ENCODE measurements around the gene RSBN1L. TPM values are rescaled to one million over a fixed set of nuclear protein-coding genes. Genes with fewer than 3 reads are reported as not detected.

RSBN1L gene
- polyA plus RNA-seq, 10 donors = 14.4 to 22.8 (median 18.3) TPM

- DNase-seq = no peak
These were observed 106.5 kb downstream of the RSBN1L start for GRCh38 chr7:77802557-77803405.

DNA sequence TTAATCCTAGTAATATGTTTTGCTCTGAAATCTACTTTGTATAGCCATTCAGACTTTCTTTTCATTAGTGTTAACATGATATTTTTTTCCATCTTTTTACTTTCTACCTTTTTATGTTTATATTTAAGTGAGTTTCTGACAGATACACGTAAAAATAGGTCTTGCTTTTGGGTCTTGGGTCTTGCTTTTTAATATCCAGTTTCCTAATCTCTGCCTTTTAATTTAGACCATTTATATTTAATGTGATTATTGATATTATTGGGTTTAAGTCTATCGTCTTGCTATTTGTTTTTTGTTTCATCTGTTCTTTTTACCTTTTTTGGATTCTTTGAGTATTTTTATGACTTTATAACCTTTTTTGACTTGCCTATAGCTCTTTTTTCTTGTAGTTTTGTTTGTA, 110.2 kb downstream of the RSBN1L start:
- no peak for DNase-seq

DNA sequence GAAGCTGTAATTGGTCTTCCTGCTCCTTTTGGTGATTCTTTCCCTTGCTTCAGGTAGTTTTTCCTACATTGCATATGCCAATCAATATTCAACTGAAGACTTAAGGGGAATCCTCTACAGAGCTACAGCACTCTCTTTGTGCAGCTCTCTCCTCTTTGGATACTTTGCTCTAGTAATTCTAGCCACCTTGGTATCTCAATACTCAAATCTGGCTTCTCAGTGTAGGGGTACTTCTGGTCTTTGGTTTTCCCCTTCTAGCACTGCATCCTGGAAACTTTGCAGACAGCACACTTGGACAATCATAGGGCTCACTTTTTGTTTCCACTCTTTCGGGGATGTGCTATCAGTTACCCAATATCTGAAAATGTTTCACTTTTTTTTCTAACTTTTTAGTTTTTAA, 112.3 kb downstream of the RSBN1L start:
- DNase-seq = no peak

DNA sequence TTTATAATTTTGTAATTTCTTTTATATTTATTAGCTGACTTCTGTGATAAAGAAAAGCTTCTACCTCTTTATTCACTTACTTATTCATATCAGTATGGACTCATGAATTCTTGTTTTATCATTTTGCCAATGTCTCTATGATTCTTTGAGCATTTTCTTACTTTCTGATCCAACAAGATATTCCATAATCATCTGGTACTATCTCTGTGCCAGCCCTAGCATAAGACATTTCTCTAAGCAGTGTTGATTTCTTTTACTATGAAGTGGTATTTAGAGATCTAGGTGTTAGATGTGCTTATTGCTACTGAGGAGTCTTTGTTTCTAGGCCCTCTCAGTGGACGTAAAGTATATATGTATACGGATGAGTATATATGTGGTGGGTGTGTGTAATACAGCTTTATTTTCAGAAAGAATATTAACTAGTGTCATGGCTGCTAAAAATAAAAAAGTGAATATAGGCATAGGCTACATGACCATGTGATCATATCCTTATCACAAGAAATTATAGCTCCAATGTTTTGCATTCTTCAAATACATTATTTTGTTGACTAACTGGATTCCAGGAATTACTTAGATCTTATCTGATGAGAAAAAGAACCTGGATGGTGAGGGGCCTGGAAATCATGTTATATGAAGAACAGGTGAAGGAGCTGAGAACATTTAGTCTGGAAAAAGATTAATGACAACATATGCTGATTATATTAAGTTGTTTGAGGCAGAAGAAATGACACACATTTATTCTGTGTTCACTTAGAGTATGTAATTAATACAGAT, 115.4 kb downstream of the RSBN1L start:
- peak in 1 of 3 donors; percentile 13 for DNase-seq

- DNase-seq = peak in 1 of 3 donors; percentile 58
These were observed 116.0 kb downstream of the RSBN1L start for GRCh38 chr7:77812290-77812685.

DNA sequence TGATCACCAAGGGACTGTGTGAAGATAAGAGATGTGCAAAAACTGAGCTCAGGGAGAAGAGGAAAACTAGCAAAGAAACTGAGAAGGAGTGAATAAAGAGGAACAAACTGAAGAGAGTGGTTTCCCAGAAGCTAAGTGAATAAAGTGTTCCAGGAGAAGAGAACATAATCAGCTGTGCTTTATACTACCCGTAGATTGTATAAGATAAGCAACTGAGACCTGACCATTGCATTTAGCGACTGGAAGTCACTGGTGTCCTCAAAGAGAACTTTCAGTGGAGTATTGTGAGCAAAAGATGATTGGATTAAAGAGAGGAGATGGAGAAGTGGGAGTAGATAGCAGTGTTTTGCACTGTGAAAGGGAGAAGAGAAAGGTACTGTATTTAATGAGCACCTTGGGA, 116.9 kb downstream of the RSBN1L start:
- no peak for DNase-seq

- DNase-seq = no peak
These were observed 122.8 kb downstream of the RSBN1L start for GRCh38 chr7:77819021-77819420.

DNA sequence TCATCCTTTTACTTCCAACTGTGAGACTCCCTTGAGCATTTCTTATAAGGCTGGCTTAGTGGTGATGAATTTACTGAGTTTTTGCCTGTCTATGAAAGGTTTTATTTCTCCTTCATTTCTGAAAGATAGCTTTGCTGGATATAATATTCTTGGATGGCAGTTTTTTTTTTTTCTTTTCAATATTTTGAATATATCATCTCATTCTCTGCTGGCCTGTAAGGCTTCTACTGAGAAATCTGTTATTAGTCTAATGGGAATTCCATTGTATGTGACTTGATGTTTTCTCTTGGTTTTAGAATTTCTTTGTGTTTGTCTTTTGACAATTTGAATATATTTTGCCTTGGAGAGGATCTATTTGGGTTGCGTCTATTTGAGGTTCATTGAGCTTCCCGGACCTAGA, 124.7 kb downstream of the RSBN1L start:
- no peak for DNase-seq

GRCh38 chr7:77822269-77822668, 126.0 kb downstream of the RSBN1L start:
- DNase-seq = no peak

DNA sequence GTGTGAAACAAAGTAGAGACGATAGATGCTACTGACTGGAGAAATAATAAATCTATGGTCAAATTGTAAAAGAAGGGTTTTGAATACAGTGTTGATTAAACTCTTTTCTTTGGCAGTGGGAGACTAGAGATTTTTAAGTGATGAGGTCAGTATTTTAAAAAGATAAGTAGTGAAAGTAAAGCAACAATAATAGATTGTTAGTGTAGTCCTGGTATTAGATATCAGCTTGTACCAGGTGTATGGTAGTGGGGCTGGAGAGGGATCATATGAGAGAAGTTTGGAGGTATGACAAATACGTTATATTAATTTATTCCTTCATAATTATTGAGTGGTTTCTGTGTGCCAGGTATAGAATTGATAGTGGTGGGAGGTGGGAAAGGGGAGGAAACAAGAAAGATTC, 127.5 kb downstream of the RSBN1L start:
- no peak for DNase-seq

GRCh38 chr7:77824636-77825035, 128.4 kb downstream of the RSBN1L start:
- no peak for DNase-seq

GRCh38 chr7:77825131-77825530, 128.9 kb downstream of the RSBN1L start:
- no peak for DNase-seq

- DNase-seq = no peak
These were observed 130.0 kb downstream of the RSBN1L start for GRCh38 chr7:77826300-77826699.

GRCh38 chr7:77827999-77828398, 131.7 kb downstream of the RSBN1L start:
- no peak for DNase-seq

GRCh38 chr7:77830649-77831355, 134.5 kb downstream of the RSBN1L start:
- DNase-seq = no peak

- no peak for DNase-seq
These were observed 135.2 kb downstream of the RSBN1L start for GRCh38 chr7:77831481-77831880.

DNA sequence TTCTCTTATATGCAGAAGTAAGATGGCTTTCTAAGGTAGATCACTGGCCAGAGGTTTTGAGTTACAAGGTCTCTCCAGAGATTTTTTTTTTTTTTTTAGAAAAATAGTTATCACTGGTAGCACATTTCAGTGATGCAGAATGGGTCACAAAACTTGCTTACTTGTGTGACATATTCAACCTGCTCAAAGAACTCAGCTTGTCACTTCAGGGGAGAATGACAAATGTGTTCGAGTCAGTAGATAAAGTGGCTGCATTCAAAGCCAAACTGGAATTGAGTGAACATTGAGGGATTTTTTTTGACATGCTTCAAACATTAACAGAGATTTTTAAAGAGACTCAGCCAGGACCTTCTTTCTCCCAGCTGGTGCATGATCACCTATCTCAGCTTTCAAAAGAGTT, 135.7 kb downstream of the RSBN1L start:
- DNase-seq = no peak

Other genes with a start within 250 kb of the RSBN1L start
- gene PTPN12, start 159.2 kb upstream of the RSBN1L start, polyA plus RNA-seq (ENCODE audit: insufficient read length in 10 of 10) = 10 to 100 TPM; 41.3 to 88.1 (median 67.6) TPM
- gene TMEM60, start 102.0 kb downstream of the RSBN1L start, polyA plus RNA-seq (ENCODE audit: insufficient read length in 10 of 10) = 10 to 100 TPM; 11.2 to 15.5 (median 12.7) TPM
- 10 to 100 TPM; 17.3 to 26.0 (median 20.7) TPM for gene PHTF2, start 102.3 kb downstream of the RSBN1L start, polyA plus RNA-seq (ENCODE audit: insufficient read length in 10 of 10)

All from muscle of back (tissue), 11 donors.